Suprapubic skin (tissue), 4 donors: ENCODE data around the gene HS3ST6.

Experiments
- EP300 ChIP-seq: sonication (generic); formaldehyde crosslinking; IDR thresholded peaks from one replicate; pipeline ENCODE4 v1.6.1; 2017; ENCODE audit warnings: antibody characterized with exemption
- POLR2A ChIP-seq, 2 donors: fragments of 450-650 bp; IDR thresholded peaks; one replicate each; pipeline ENCODE4 v1.6.1; 2017; ENCODE audit warnings: antibody characterized with exemption in 2 of 2, mild to moderate bottlenecking in 2 of 2, moderate library complexity in 2 of 2
- POLR2AphosphoS5 ChIP-seq, 3 donors: sonication (generic); formaldehyde crosslinking; IDR thresholded peaks; one replicate each; pipeline ENCODE4 v1.6.1; 2017; ENCODE audit warnings: antibody characterized with exemption in 3 of 3
- TF ChIP-seq, protein P1 (sequence below), 2 donors: fragments of 200-600 bp in 1 of 2; fragments of 450-650 bp in 1 of 2; sonication (generic) in 1 of 2; IDR thresholded peaks; one replicate each; pipeline ENCODE4 v1.5.1; 2016 to 2019; ENCODE audit warnings: antibody characterized with exemption in 2 of 2, mild to moderate bottlenecking in 1 of 2, moderate library complexity in 1 of 2

DNA sequence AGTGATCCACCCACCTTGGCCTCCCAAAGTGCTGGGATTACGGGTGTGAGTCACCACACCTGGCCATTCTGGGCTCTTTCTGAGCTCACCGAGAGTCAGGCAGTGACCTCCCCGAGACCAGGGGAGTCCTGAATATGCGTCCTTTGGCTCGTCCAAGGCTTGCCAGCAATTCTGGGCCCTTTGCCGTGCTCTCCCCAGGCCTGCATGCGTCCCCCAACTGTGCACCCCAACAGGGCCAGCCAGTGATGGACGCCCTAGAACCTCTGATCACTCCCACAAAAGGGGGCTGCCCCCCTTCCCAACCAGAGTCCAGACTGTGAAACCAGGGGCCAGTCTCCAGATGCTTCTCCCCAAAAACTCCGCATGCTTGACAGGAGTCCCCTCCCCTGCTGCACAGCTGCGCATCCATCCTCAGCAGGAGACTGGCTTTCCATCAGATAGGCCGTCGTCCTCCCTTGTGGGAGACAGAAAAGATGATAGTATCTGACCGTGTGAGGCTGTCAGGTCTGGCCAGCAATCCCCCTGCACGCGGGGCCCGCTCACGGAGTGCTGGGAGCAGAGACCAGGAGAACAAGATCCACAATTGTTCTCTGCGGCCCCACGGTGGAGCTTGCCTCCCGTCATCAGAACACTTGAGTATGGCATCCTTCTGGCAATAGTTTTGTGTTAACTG is 15.5 kb downstream of the HS3ST6 start:
- TF ChIP-seq, protein P1, sequence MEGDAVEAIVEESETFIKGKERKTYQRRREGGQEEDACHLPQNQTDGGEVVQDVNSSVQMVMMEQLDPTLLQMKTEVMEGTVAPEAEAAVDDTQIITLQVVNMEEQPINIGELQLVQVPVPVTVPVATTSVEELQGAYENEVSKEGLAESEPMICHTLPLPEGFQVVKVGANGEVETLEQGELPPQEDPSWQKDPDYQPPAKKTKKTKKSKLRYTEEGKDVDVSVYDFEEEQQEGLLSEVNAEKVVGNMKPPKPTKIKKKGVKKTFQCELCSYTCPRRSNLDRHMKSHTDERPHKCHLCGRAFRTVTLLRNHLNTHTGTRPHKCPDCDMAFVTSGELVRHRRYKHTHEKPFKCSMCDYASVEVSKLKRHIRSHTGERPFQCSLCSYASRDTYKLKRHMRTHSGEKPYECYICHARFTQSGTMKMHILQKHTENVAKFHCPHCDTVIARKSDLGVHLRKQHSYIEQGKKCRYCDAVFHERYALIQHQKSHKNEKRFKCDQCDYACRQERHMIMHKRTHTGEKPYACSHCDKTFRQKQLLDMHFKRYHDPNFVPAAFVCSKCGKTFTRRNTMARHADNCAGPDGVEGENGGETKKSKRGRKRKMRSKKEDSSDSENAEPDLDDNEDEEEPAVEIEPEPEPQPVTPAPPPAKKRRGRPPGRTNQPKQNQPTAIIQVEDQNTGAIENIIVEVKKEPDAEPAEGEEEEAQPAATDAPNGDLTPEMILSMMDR (IDR thresholded peaks at IDR 0.05): no peak
- no peak for TF ChIP-seq POLR2A (IDR thresholded peaks at IDR 0.05)
- no peak for TF ChIP-seq POLR2AphosphoS5 (IDR thresholded peaks at IDR 0.05)
- TF ChIP-seq EP300: no peak
